Ectodermal cell (in vitro differentiated cells): ENCODE data around the gene STX18.

Source experiments
- H3K27ac ChIP-seq: 2 replicates; pipeline ENCODE4 v1.7.0; 2013; ENCODE audit warnings: mild to moderate bottlenecking, low read depth, low read length; ENCODE audit not compliant: insufficient read depth, poor library complexity, severe bottlenecking
- H3K27me3 ChIP-seq: 2 replicates; pipeline ENCODE4 v1.7.0; 2013; ENCODE audit warnings: mild to moderate bottlenecking, low read length; ENCODE audit not compliant: insufficient read depth, control insufficient read depth, poor library complexity, severe bottlenecking
- H3K36me3 ChIP-seq: one replicate; pipeline ENCODE4 v1.7.0; 2013; ENCODE audit warnings: low read length; ENCODE audit not compliant: control insufficient read depth, insufficient read depth
- H3K4me1 ChIP-seq: one replicate; pipeline ENCODE4 v1.7.0; 2013; ENCODE audit warnings: low read length; ENCODE audit not compliant: control insufficient read depth, insufficient read depth
- H3K4me3 ChIP-seq: 2 replicates; pipeline ENCODE4 v1.7.0; 2013; ENCODE audit warnings: low read depth, low read length, control low read depth; ENCODE audit not compliant: insufficient read depth
- H3K9me3 ChIP-seq: 2 replicates; pipeline ENCODE4 v1.7.0; 2013; ENCODE audit warnings: mild to moderate bottlenecking, low read length, moderate library complexity; ENCODE audit not compliant: control insufficient read depth
- WGBS, 2 experiments: methylation state at CpG; one replicate each; pipeline ENCODE4 v1.1.7; 2013; ENCODE audit warnings: missing lambda C conversion rate in 2 of 2; 5-methylcytosine and 5-hydroxymethylcytosine counted together

STX18 gene

GRCh38 chr4:4535590-4535989 is 6.3 kb downstream of the STX18 start:
- Histone ChIP-seq H3K27ac (no peak overlapping the region), H3K4me3 (no peak overlapping the region), H3K4me1 (peaks cover 6% of the 10 kb centered on the region), H3K36me3 (no peaks in the 10 kb centered on the region), H3K9me3 (no peaks in the 10 kb centered on the region), H3K27me3 (no peaks in the 10 kb centered on the region)

GRCh38 chr4:4534515-4535145 is 7.2 kb downstream of the STX18 start:
- H3K27me3 ChIP-seq, result no peaks in the 10 kb centered on the region
- H3K27ac ChIP-seq, result no peak overlapping the region
- no peak overlapping the region for H3K4me3 ChIP-seq
- H3K36me3 ChIP-seq, result no peaks in the 10 kb centered on the region
- no peaks in the 10 kb centered on the region for H3K4me1 ChIP-seq
- WGBS, 2 experiments, result 94% methylated on average over 9 of the region's 9 CpGs
- no peaks in the 10 kb centered on the region for H3K9me3 ChIP-seq

- H3K36me3 ChIP-seq, result no peaks in the 10 kb centered on the region
- no peak overlapping the region for H3K4me3 ChIP-seq
- no peaks in the 10 kb centered on the region for H3K9me3 ChIP-seq
Measured at GRCh38 chr4:4533461-4534169, 8.2 kb downstream of the STX18 start.

GRCh38 chr4:4532371-4533154 is 9.3 kb downstream of the STX18 start:
- Histone ChIP-seq H3K36me3 (no peaks in the 10 kb centered on the region), H3K27ac (no peak overlapping the region), H3K4me3 (no peak overlapping the region), H3K27me3 (no peaks in the 10 kb centered on the region), H3K4me1 (no peaks in the 10 kb centered on the region), H3K9me3 (no peaks in the 10 kb centered on the region)
- WGBS, 2 experiments, result 93 to 95% methylated on average over 3 of the region's 3 CpGs

More at GRCh38 chr4:4533461-4534169, 8.2 kb downstream of the STX18 start:
- Histone ChIP-seq H3K27me3 (no peaks in the 10 kb centered on the region), H3K27ac (no peak overlapping the region), H3K4me1 (no peaks in the 10 kb centered on the region)
- 92 to 93% methylated on average over 8 of the region's 8 CpGs for WGBS, 2 experiments

GRCh38 chr4:4529392-4529791 is 12.5 kb downstream of the STX18 start:
- Histone ChIP-seq H3K4me1 (peaks cover 4% of the 10 kb centered on the region), H3K9me3 (no peaks in the 10 kb centered on the region), H3K36me3 (no peaks in the 10 kb centered on the region), H3K27me3 (no peaks in the 10 kb centered on the region), H3K27ac (no peak overlapping the region), H3K4me3 (no peak overlapping the region)
- 92 to 94% methylated on average over 5 of the region's 5 CpGs for WGBS, 2 experiments

GRCh38 chr4:4526401-4526800 is 15.4 kb downstream of the STX18 start:
- no peaks in the 10 kb centered on the region for H3K27me3 ChIP-seq
- no peaks in the 10 kb centered on the region for H3K9me3 ChIP-seq
- no peak overlapping the region for H3K27ac ChIP-seq
- WGBS, 2 experiments, result 93 to 95% methylated on average over 6 of the region's 6 CpGs
- H3K36me3 ChIP-seq, result no peaks in the 10 kb centered on the region
- no peak overlapping the region for H3K4me3 ChIP-seq
- H3K4me1 ChIP-seq, result peaks cover 5% of the 10 kb centered on the region

GRCh38 chr4:4524364-4524763 is 17.5 kb downstream of the STX18 start:
- Histone ChIP-seq H3K36me3 (no peaks in the 10 kb centered on the region), H3K4me1 (peaks cover 23% of the 10 kb centered on the region), H3K4me3 (no peak overlapping the region), H3K9me3 (no peaks in the 10 kb centered on the region), H3K27ac (no peak overlapping the region), H3K27me3 (no peaks in the 10 kb centered on the region)
- WGBS, 2 experiments, result 59 to 71% methylated on average over 4 of the region's 4 CpGs

GRCh38 chr4:4521731-4522130 is 20.1 kb downstream of the STX18 start:
- no peak overlapping the region for H3K4me3 ChIP-seq
- H3K27ac ChIP-seq, result no peak overlapping the region
- H3K4me1 ChIP-seq, result peaks cover 23% of the 10 kb centered on the region
- H3K36me3 ChIP-seq, result no peaks in the 10 kb centered on the region
- no peaks in the 10 kb centered on the region for H3K9me3 ChIP-seq
- WGBS, 2 experiments, result 97 to 100% methylated on average over 2 of the region's 2 CpGs
- H3K27me3 ChIP-seq, result no peaks in the 10 kb centered on the region

- no peaks in the 10 kb centered on the region for H3K36me3 ChIP-seq
- no peaks in the 10 kb centered on the region for H3K27me3 ChIP-seq
- H3K9me3 ChIP-seq, result no peaks in the 10 kb centered on the region
- H3K4me3 ChIP-seq, result no peak overlapping the region
- H3K4me1 ChIP-seq, result peaks cover 23% of the 10 kb centered on the region
- 0 to 35% methylated on average over 2 to 3 of the region's 3 CpGs for WGBS, 2 experiments
- H3K27ac ChIP-seq, result no peak overlapping the region
Measured at GRCh38 chr4:4521136-4521535, 20.7 kb downstream of the STX18 start.

GRCh38 chr4:4519297-4519894 is 22.5 kb downstream of the STX18 start:
- no peaks in the 10 kb centered on the region for H3K36me3 ChIP-seq
- H3K27ac ChIP-seq, result no peak overlapping the region
- 40 to 57% methylated on average over 2 to 4 of the region's 4 CpGs for WGBS, 2 experiments
- H3K4me3 ChIP-seq, result no peak overlapping the region
- no peaks in the 10 kb centered on the region for H3K27me3 ChIP-seq
- H3K4me1 ChIP-seq, result peaks cover 19% of the 10 kb centered on the region
- H3K9me3 ChIP-seq, result no peaks in the 10 kb centered on the region
